Stimulated activated CD4-positive, alpha-beta T cell treated with anti-CD3 and anti-CD28 coated beads, Interleukin-12 subunit alpha, Interleukin-12 subunit beta, amount 100 ng/mL, for 24 hours (primary cell): Measurements from ENCODE around the gene EHMT1.
"Not testable (repeated sequence)": the region's sequence is repeated elsewhere in the genome, so short reads cannot be mapped to it uniquely, and the experiment has no call there.

Source experiments
- DNase-seq, 2 experiments: peaks; one replicate each; pipeline ENCODE4 v3.0.0-alpha.2; 2020; ENCODE audit warnings: low read depth in 2 of 2

EHMT1 gene

GRCh38 chr9:137866226-137867141 lies 247.7 kb downstream of the EHMT1 start:
- DNase-seq = no peak

- DNase-seq = no peak
Observed at GRCh38 chr9:137870432-137870831, 251.6 kb downstream of the EHMT1 start.

GRCh38 chr9:137872296-137872695 lies 253.5 kb downstream of the EHMT1 start:
- no peak for DNase-seq

GRCh38 chr9:137873408-137873807 lies 254.6 kb downstream of the EHMT1 start:
- DNase-seq = no peak

GRCh38 chr9:137873858-137874362 lies 255.1 kb downstream of the EHMT1 start:
- no peak for DNase-seq

GRCh38 chr9:137875354-137875753 lies 256.5 kb downstream of the EHMT1 start:
- DNase-seq = no peak

- DNase-seq = no peak
Observed at GRCh38 chr9:137875846-137876245, 257.0 kb downstream of the EHMT1 start.

GRCh38 chr9:137876269-137876668 lies 257.5 kb downstream of the EHMT1 start:
- DNase-seq = no peak

- DNase-seq = no peak
Observed at GRCh38 chr9:137876781-137877386, 258.1 kb downstream of the EHMT1 start.

GRCh38 chr9:137877506-137878122 lies 258.8 kb downstream of the EHMT1 start, which contains the start of gene CACNA1B:
CACNA1B (plus strand) TSS chr9:137877782; CDS start chr9:137877934, 152 bp downstream.
- not testable (repeated sequence) for DNase-seq

GRCh38 chr9:137878146-137878941 lies 259.5 kb downstream of the EHMT1 start:
- peak in 1 of 2 experiments; percentile 15 for DNase-seq

GRCh38 chr9:137879052-137879451 lies 260.2 kb downstream of the EHMT1 start:
- DNase-seq = no peak

- DNase-seq = no peak
Observed at GRCh38 chr9:137879566-137880150, 260.9 kb downstream of the EHMT1 start.

- DNase-seq = no peak
Observed at GRCh38 chr9:137880160-137880975, 261.6 kb downstream of the EHMT1 start.

- no peak for DNase-seq
Observed at GRCh38 chr9:137880976-137881530, 262.2 kb downstream of the EHMT1 start.

- no peak for DNase-seq
Observed at GRCh38 chr9:137881591-137882505, 263.0 kb downstream of the EHMT1 start.

- DNase-seq = no peak
Observed at GRCh38 chr9:137882506-137882821, 263.7 kb downstream of the EHMT1 start.

GRCh38 chr9:137883977-137884376 lies 265.2 kb downstream of the EHMT1 start:
- not testable (repeated sequence) for DNase-seq

- DNase-seq = not testable (repeated sequence)
Observed at GRCh38 chr9:137884547-137884946, 265.7 kb downstream of the EHMT1 start.
